IMR-90 (cell line): Measurements from ENCODE around the gene CACNB3. TPM values are rescaled to one million over a fixed set of nuclear protein-coding genes. Genes with fewer than 3 reads are reported as not detected.

ENCODE experiments used
- ATAC-seq: fragments of 200-7000 bp; cut with Tn5 transposase; 2 replicates; pipeline ENCODE4 v1.9.1; 2020; ENCODE audit warnings: low read depth, mild to moderate bottlenecking, moderate library complexity
- BruUV-seq: library from RNA; stranded (reverse); fragments of 400-500 nt; replicated peaks from 2 replicates; lab custom pipeline; 2021; lab: Mats Ljungman, UMichigan
- CTCF ChIA-PET: fragments of 300-600 bp; formaldehyde crosslinking; extraction: SDS; loops from one replicate; lab custom pipeline; 2021; ENCODE audit warnings: antibody characterized with exemption; lab: Yijun Ruan, JAX
- POLR2A ChIA-PET: fragments of 300-600 bp; sonication (Branson Sonifier 250); formaldehyde crosslinking; loops from one replicate; lab custom pipeline; 2022; ENCODE audit warnings: antibody characterized with exemption; ENCODE audit not compliant: unreplicated experiment; lab: Charles Lee
- DNase-seq: peaks from one replicate; pipeline ENCODE4 v3.0.0; 2013
- H2AFZ ChIP-seq: replicated peaks from 2 replicates; pipeline ENCODE3; 2013; ENCODE audit warnings: low read length, mild to moderate bottlenecking; ENCODE audit not compliant: poor library complexity
- H2AK5ac ChIP-seq: 2 replicates; pipeline ENCODE4 v1.6.1; 2013; ENCODE audit warnings: low read depth, low read length, inconsistent platforms
- H2AK9ac ChIP-seq: replicated peaks from 2 replicates; pipeline ENCODE3; 2013; ENCODE audit warnings: mild to moderate bottlenecking, low read depth, low read length, moderate library complexity; ENCODE audit not compliant: poor library complexity
- H2BK120ac ChIP-seq: 2 replicates; pipeline ENCODE4 v1.6.1; 2013; ENCODE audit warnings: low read depth, low read length, inconsistent platforms
- H2BK15ac ChIP-seq: 3 replicates; pipeline ENCODE4 v1.6.1; 2013; ENCODE audit warnings: low read depth, low read length, inconsistent platforms
- H2BK20ac ChIP-seq: 2 replicates; pipeline ENCODE4 v1.6.1; 2013; ENCODE audit warnings: low read depth, mild to moderate bottlenecking, inconsistent platforms, low read length, moderate library complexity
- H2BK5ac ChIP-seq: 2 replicates; pipeline ENCODE4 v1.6.1; 2013; ENCODE audit warnings: mild to moderate bottlenecking, low read depth, low read length, inconsistent platforms; ENCODE audit not compliant: poor library complexity, severe bottlenecking
- H3K14ac ChIP-seq: replicated peaks from 2 replicates; pipeline ENCODE4 v1.6.1; 2013; ENCODE audit warnings: low read depth, low read length, inconsistent platforms
- H3K18ac ChIP-seq: 2 replicates; pipeline ENCODE4 v1.6.1; 2013; ENCODE audit warnings: low read depth, low read length, control low read depth
- H3K23ac ChIP-seq: 2 replicates; pipeline ENCODE4 v1.6.1; 2013; ENCODE audit warnings: low read depth, low read length, inconsistent platforms
- H3K27ac ChIP-seq: 2 replicates; pipeline ENCODE4 v1.5.1; 2013; ENCODE audit warnings: mild to moderate bottlenecking, control low read depth, low read length; ENCODE audit not compliant: insufficient read depth
- H3K27me3 ChIP-seq: 2 replicates; pipeline ENCODE4 v1.6.1; 2013; ENCODE audit warnings: low read length; ENCODE audit not compliant: control insufficient read depth, insufficient read depth
- H3K36me3 ChIP-seq: 2 replicates; pipeline ENCODE4 v1.6.1; 2013; ENCODE audit warnings: low read length, mixed read lengths; ENCODE audit not compliant: control insufficient read depth, insufficient read depth
- H3K4ac ChIP-seq: 2 replicates; pipeline ENCODE4 v1.6.1; 2013; ENCODE audit warnings: low read depth, low read length, inconsistent platforms
- H3K4me1 ChIP-seq: 2 replicates; pipeline ENCODE4 v1.6.1; 2013; ENCODE audit warnings: low read length, mixed read lengths; ENCODE audit not compliant: control insufficient read depth, insufficient read depth
- H3K4me2 ChIP-seq: 2 replicates; pipeline ENCODE4 v1.6.1; 2013; ENCODE audit warnings: low read depth, mild to moderate bottlenecking, control low read depth, low read length, moderate library complexity
- H3K4me3 ChIP-seq: 2 replicates; pipeline ENCODE4 v1.5.1; 2013; ENCODE audit warnings: low read depth, mild to moderate bottlenecking, control low read depth, low read length, moderate library complexity; ENCODE audit not compliant: insufficient read depth
- H3K56ac ChIP-seq: 2 replicates; pipeline ENCODE4 v1.6.1; 2013; ENCODE audit warnings: low read length, inconsistent platforms; ENCODE audit not compliant: insufficient read depth; ENCODE audit errors: extremely low read depth
- H3K79me1 ChIP-seq, 2 experiments: 2 replicates each; pipeline ENCODE4 v1.6.1; 2013; ENCODE audit warnings: low read length in 2 of 2, inconsistent platforms in 1 of 2, low read depth in 1 of 2
- H3K9ac ChIP-seq: 2 replicates; pipeline ENCODE4 v1.6.1; 2013; ENCODE audit warnings: low read depth, low read length, control low read depth
- H3K9me1 ChIP-seq: 2 replicates; pipeline ENCODE4 v1.6.1; 2013; ENCODE audit warnings: low read length, inconsistent platforms; ENCODE audit not compliant: insufficient read depth
- H3K9me3 ChIP-seq: 2 replicates; pipeline ENCODE4 v1.6.1; 2013; ENCODE audit warnings: low read length; ENCODE audit not compliant: control insufficient read depth, insufficient read depth
- H4K20me1 ChIP-seq: 2 replicates; pipeline ENCODE4 v1.6.1; 2013; ENCODE audit warnings: low read length, inconsistent platforms; ENCODE audit not compliant: insufficient read depth
- H4K5ac ChIP-seq: 2 replicates; pipeline ENCODE4 v1.6.1; 2013; ENCODE audit warnings: mild to moderate bottlenecking, low read depth, low read length, control low read depth
- H4K8ac ChIP-seq, 2 experiments: 2 replicates each; pipeline ENCODE4 v1.6.1; 2013; ENCODE audit warnings: low read depth in 2 of 2, low read length in 2 of 2, control low read depth in 1 of 2, inconsistent platforms in 1 of 2
- H4K91ac ChIP-seq: 2 replicates; pipeline ENCODE4 v1.6.1; 2013; ENCODE audit warnings: low read depth, low read length, inconsistent platforms; ENCODE audit not compliant: insufficient read depth
- CEBPB ChIP-seq: IDR thresholded peaks from 2 replicates; pipeline ENCODE4 v1.6.1; 2012; ENCODE audit warnings: low read depth, low read length, improper control_type of control experiment
- CHD1 ChIP-seq: IDR thresholded peaks from 2 replicates; pipeline ENCODE4 v1.6.1; 2012; ENCODE audit warnings: low read depth, low read length, improper control_type of control experiment
- FOS ChIP-seq: fragments of 150-350 bp; IDR thresholded peaks from 2 replicates; pipeline ENCODE4 v1.6.1; 2016; ENCODE audit warnings: low read depth, low read length
- MAZ ChIP-seq: IDR thresholded peaks from 2 replicates; pipeline ENCODE4 v1.6.1; 2012; ENCODE audit warnings: low read depth, mild to moderate bottlenecking, low read length, improper control_type of control experiment, moderate library complexity, borderline replicate concordance
- MXI1 ChIP-seq: IDR thresholded peaks from 2 replicates; pipeline ENCODE4 v1.6.1; 2012; ENCODE audit warnings: low read depth, mild to moderate bottlenecking, low read length, moderate library complexity, borderline replicate concordance
- NFE2L2 ChIP-seq: fragments of 150-350 bp; IDR thresholded peaks from 2 replicates; pipeline ENCODE4 v1.6.1; 2016; ENCODE audit warnings: low read depth, mild to moderate bottlenecking, low read length
- RFX5 ChIP-seq: IDR thresholded peaks from 2 replicates; pipeline ENCODE4 v1.8.0; 2012; ENCODE audit warnings: low read depth, mild to moderate bottlenecking, low read length, moderate library complexity
- WGBS, 2 experiments: methylation state at CpG; one replicate each; pipeline versions ENCODE4 v1.1.5 to v1.1.7; 2013; ENCODE audit warnings: missing lambda C conversion rate in 2 of 2; ENCODE audit not compliant: insufficient read length in 1 of 2; ENCODE audit errors: extremely low coverage in 2 of 2; 5-methylcytosine and 5-hydroxymethylcytosine counted together
- dilution Hi-C: fragments of 300-500 bp; cut with HindIII; formaldehyde crosslinking; loops from one replicate; pipeline ENCODE4 v1.14.3; 2018; ENCODE audit warnings: low sequenced_read_pairs; ENCODE audit not compliant: unreplicated experiment
- in situ Hi-C: fragments of 300-500 bp; cut with MboI; formaldehyde crosslinking; loops from 3 replicates; pipeline ENCODE4 v1.14.3; 2019; ENCODE audit warnings: low sequenced_read_pairs, inconsistent platforms, mixed read lengths
- intact Hi-C: fragments of 100-400 bp; cut with micrococcal nuclease; formaldehyde crosslinking; loops from 2 replicates; pipeline ENCODE4 v1.10.0; 2022
- polyA plus RNA-seq, 3 experiments: library from polyadenylated mRNA; depleted of rRNA; stranded (reverse); fragments of >200 nt; gene quantifications; 2 replicates each; pipeline ENCODE4 v1.2.3, GENCODE V29; 2012; ENCODE audit warnings: low replicate concordance in 1 of 3
- total RNA-seq: library from RNA; depleted of rRNA; stranded (reverse); fragments of >200 nt; gene quantifications from 2 replicates; pipeline ENCODE4 v1.2.3, GENCODE V29; 2012

CACNB3 gene
- total and polyA plus RNA-seq, 2 of the 4 experiments (the other 2 are of a cell fraction): 18.1 to 45.1 TPM

- DNase-seq (no peak), ATAC-seq (no peak)
- Histone ChIP-seq H4K5ac (no peak overlapping the region), H3K27ac (no peak overlapping the region), H3K9ac (no peak overlapping the region), H3K27me3 (no peaks in the 10 kb centered on the region), H2BK5ac (no peak overlapping the region), H2AK9ac (no peak overlapping the region), H3K9me3 (no peaks in the 10 kb centered on the region), H3K4me1 (peaks cover 2% of the 10 kb centered on the region; the same call in 1 of the 2 replicates), H3K56ac (no peak overlapping the region), H3K14ac (no peak overlapping the region), H3K18ac (no peak overlapping the region), H3K4ac (no peak overlapping the region), H2BK120ac (no peak overlapping the region), H3K23ac (no peak overlapping the region), H3K36me3 (no peaks in the 10 kb centered on the region), H2BK15ac (no peak overlapping the region; the same call in 2 of the 3 replicates), H4K8ac (no peak overlapping the region), H2AFZ (no peak overlapping the region), H2BK20ac (no peak overlapping the region), H4K20me1 (no peaks in the 10 kb centered on the region), H2AK5ac (no peak overlapping the region), H3K4me2 (no peak overlapping the region), H4K91ac (no peak overlapping the region), H3K79me1 (peaks cover 0 to under 1% of the 10 kb centered on the region in 2 experiments; a peak in 1 of 4 replicates), H3K9me1 (peaks cover 10% of the 10 kb centered on the region; the same call in 1 of the 2 replicates), H3K4me3 (no peak overlapping the region)
- POLR2A ChIA-PET: interaction anchor here (1.0 kb wide), 1 partner anchor 19 kb away, joined by 3 read pairs; no protein-coding TSS in a partner anchor
- CTCF ChIA-PET: interaction anchor here (2.3 kb wide), 1 partner anchor 21 kb away, joined by 11 read pairs; no protein-coding TSS in a partner anchor
- dilution Hi-C loops: no loop called here
- intact Hi-C loops: no loop called here
- in situ Hi-C loops: loop anchor here (25.0 kb wide), 1 partner anchor 256 kb away; the partner anchor contains the start of gene OR8S1
- WGBS, 2 experiments: no CpG with 5 or more reads among the region's 3 CpGs
- TF ChIP-seq CHD1 (no peak), RFX5 (no peak), FOS (no peak), CEBPB (no peak), MAZ (no peak), MXI1 (no peak), NFE2L2 (no peak)
- BruUV-seq: no TSS peak
These were observed 24.6 kb upstream of the CACNB3 start for GRCh38 chr12:48793696-48794095.
